ENCODE measurements around the gene LPP. TPM values are rescaled to one million over a fixed set of nuclear protein-coding genes. Genes with fewer than 3 reads are reported as not detected.

The LPP gene
- total RNA-seq, 1 experiment from 2014 or later = 120 TPM

- H3K27me3 ChIP-seq (replicated peaks; ENCODE audit: control insufficient read depth, insufficient read depth, low read length) = no peaks in the 10 kb centered on the region
- no peak overlapping the region for H3K4me3 ChIP-seq (ENCODE audit: low read depth, low read length)
- BruUV-seq (replicated peaks) = no TSS peak
- Mint-ChIP-seq H3K27ac (ENCODE audit: unreplicated experiment) (no peak overlapping the region), H3K9me3 (ENCODE audit: unreplicated experiment) (no peaks in the 10 kb centered on the region), H3K4me1 (ENCODE audit: low read depth, unreplicated experiment) (peaks cover 14% of the 10 kb centered on the region), H3K36me3 (ENCODE audit: insufficient read depth, unreplicated experiment) (peaks cover 13% of the 10 kb centered on the region), H3K27me3 (ENCODE audit: insufficient read depth, unreplicated experiment) (no peaks in the 10 kb centered on the region), H3K4me3 (ENCODE audit: unreplicated experiment) (no peak overlapping the region)
- TF ChIP-seq CTCF (IDR thresholded peaks at IDR 0.05; ENCODE audit: insufficient read depth in 1 of 2, low read depth in 1 of 2, low read length in 1 of 2, severe bottlenecking in 1 of 2, unreplicated experiment in 1 of 2) = no peak
- no peaks in the 10 kb centered on the region for H3K36me3 ChIP-seq (ENCODE audit: control insufficient read depth, insufficient read depth, low read length)
- intact Hi-C loops (cut with micrococcal nuclease; ENCODE audit: unreplicated experiment) = no loop called here
- H3K9me3 ChIP-seq = no peaks in the 10 kb centered on the region
- POLR2A ChIA-PET = interaction anchor here (0.7 kb wide), 1 partner anchor 832 kb away, joined by 3 read pairs; no protein-coding TSS in a partner anchor
- CTCF ChIA-PET = no interaction called here
- DNase-seq = no peak
- H3K4me1 ChIP-seq = peaks cover 3% of the 10 kb centered on the region; the same call in 1 of the 2 replicates
Observed at GRCh38 chr3:188472336-188472735, 318.4 kb downstream of the LPP start.

- H3K36me3 Mint-ChIP-seq (ENCODE audit: insufficient read depth, unreplicated experiment) = peaks cover 13% of the 10 kb centered on the region
- H3K36me3 ChIP-seq (ENCODE audit: control insufficient read depth, insufficient read depth, low read length) = no peaks in the 10 kb centered on the region
- H3K9me3 Mint-ChIP-seq (ENCODE audit: unreplicated experiment) = no peaks in the 10 kb centered on the region
- no peaks in the 10 kb centered on the region for H3K27me3 ChIP-seq (replicated peaks; ENCODE audit: control insufficient read depth, insufficient read depth, low read length)
- intact Hi-C loops (cut with micrococcal nuclease; ENCODE audit: unreplicated experiment) = no loop called here
- CTCF ChIA-PET = no interaction called here
- peaks cover 14% of the 10 kb centered on the region for H3K4me1 Mint-ChIP-seq (ENCODE audit: low read depth, unreplicated experiment)
- no peak for DNase-seq
- no peaks in the 10 kb centered on the region for H3K27me3 Mint-ChIP-seq (ENCODE audit: insufficient read depth, unreplicated experiment)
- no peak overlapping the region for H3K4me3 ChIP-seq (ENCODE audit: low read depth, low read length)
- no peak overlapping the region for H3K27ac Mint-ChIP-seq (ENCODE audit: unreplicated experiment)
- H3K4me3 Mint-ChIP-seq (ENCODE audit: unreplicated experiment) = no peak overlapping the region
- H3K4me1 ChIP-seq = peaks cover 3% of the 10 kb centered on the region; the same call in 1 of the 2 replicates
- BruUV-seq (replicated peaks) = no TSS peak
- POLR2A ChIA-PET = no interaction called here
- TF ChIP-seq CTCF (IDR thresholded peaks at IDR 0.05; ENCODE audit: insufficient read depth in 1 of 2, low read depth in 1 of 2, low read length in 1 of 2, severe bottlenecking in 1 of 2, unreplicated experiment in 1 of 2) = no peak
- H3K9me3 ChIP-seq = no peaks in the 10 kb centered on the region
Observed at GRCh38 chr3:188473045-188473444, 319.1 kb downstream of the LPP start.

GRCh38 chr3:188473591-188474288 is 319.8 kb downstream of the LPP start:
- H3K27me3 ChIP-seq (replicated peaks; ENCODE audit: control insufficient read depth, insufficient read depth, low read length) = no peaks in the 10 kb centered on the region
- Mint-ChIP-seq H3K27ac (ENCODE audit: unreplicated experiment) (no peak overlapping the region), H3K27me3 (ENCODE audit: insufficient read depth, unreplicated experiment) (no peaks in the 10 kb centered on the region), H3K4me1 (ENCODE audit: low read depth, unreplicated experiment) (peaks cover 14% of the 10 kb centered on the region), H3K4me3 (ENCODE audit: unreplicated experiment) (no peak overlapping the region), H3K36me3 (ENCODE audit: insufficient read depth, unreplicated experiment) (peaks cover 13% of the 10 kb centered on the region), H3K9me3 (ENCODE audit: unreplicated experiment) (no peaks in the 10 kb centered on the region)
- peaks cover 3% of the 10 kb centered on the region; the same call in 1 of the 2 replicates for H3K4me1 ChIP-seq
- DNase-seq = no peak
- intact Hi-C loops (cut with micrococcal nuclease; ENCODE audit: unreplicated experiment) = no loop called here
- BruUV-seq (replicated peaks) = no TSS peak
- no peak overlapping the region for H3K4me3 ChIP-seq (ENCODE audit: low read depth, low read length)
- H3K9me3 ChIP-seq = no peaks in the 10 kb centered on the region
- TF ChIP-seq CTCF (IDR thresholded peaks at IDR 0.05; ENCODE audit: insufficient read depth in 1 of 2, low read depth in 1 of 2, low read length in 1 of 2, severe bottlenecking in 1 of 2, unreplicated experiment in 1 of 2) = no peak
- POLR2A ChIA-PET = no interaction called here
- H3K36me3 ChIP-seq (ENCODE audit: control insufficient read depth, insufficient read depth, low read length) = no peaks in the 10 kb centered on the region
- CTCF ChIA-PET = no interaction called here

All from Caco-2 (cell line).